B cell (primary cell): Measurements from ENCODE around the gene PHF21A. TPM values are rescaled to one million over a fixed set of nuclear protein-coding genes. Genes with fewer than 3 reads are reported as not detected.
A peak's percentile ranks its signal among the peaks of the same experiment; 100 is the strongest.

Source experiments
- ATAC-seq: fragments of 200-7000 bp; cut with Tn5 transposase; one replicate; pipeline ENCODE4 v1.10.0; 2021; ENCODE audit warnings: low read depth, mild to moderate bottlenecking, moderate number of reproducible peaks, moderate library complexity
- CTCF ChIA-PET: fragments of 350-600 bp; sonication (Branson Sonifier 250); formaldehyde crosslinking; loops from one replicate; lab custom pipeline; 2021; ENCODE audit warnings: antibody characterized with exemption, inconsistent platforms; lab: Charles Lee
- POLR2A ChIA-PET: fragments of 350-600 bp; sonication (Branson Sonifier 250); formaldehyde crosslinking; loops from one replicate; lab custom pipeline; 2021; ENCODE audit warnings: antibody characterized with exemption; lab: Charles Lee
- DNase-seq: peaks from one replicate; pipeline ENCODE4 v3.0.0; 2013
- H2AFZ ChIP-seq: 2 replicates; pipeline ENCODE4 v1.6.1; 2012; ENCODE audit warnings: mild to moderate bottlenecking, low read depth, low read length; ENCODE audit not compliant: insufficient read depth, poor library complexity, severe bottlenecking
- H3K27ac ChIP-seq, 2 donors: 1 replicate in 1 of 2; 2 replicates in 1 of 2; pipeline ENCODE4 v1.5.1; 2012 to 2013; ENCODE audit warnings: low read length in 2 of 2, mild to moderate bottlenecking in 2 of 2, moderate library complexity in 1 of 2
- H3K27me3 ChIP-seq, 4 experiments: fragments of 200-600 bp in 1 of 4; sonication (generic) in 1 of 4; replicated peaks in 1 of 4; 1 replicate in 2 of 4; 2 replicates in 2 of 4; pipeline versions ENCODE4 v1.6.1 to v1.7.0; 2013 to 2016; ENCODE audit warnings: low read length in 3 of 4, mild to moderate bottlenecking in 2 of 4, mixed read lengths in 1 of 4, moderate library complexity in 1 of 4; ENCODE audit not compliant: insufficient read depth in 4 of 4, control insufficient read depth in 3 of 4; ENCODE audit errors: control extremely low read depth in 1 of 4
- H3K36me3 ChIP-seq, 2 experiments: replicated peaks in 1 of 2; 1 replicate in 1 of 2; 2 replicates in 1 of 2; pipeline versions ENCODE4 v1.6.1 to v1.7.1; 2013; ENCODE audit warnings: low read length in 1 of 2; ENCODE audit not compliant: insufficient read depth in 2 of 2, control insufficient read depth in 1 of 2; ENCODE audit errors: control extremely low read depth in 1 of 2, extremely low read depth in 1 of 2
- H3K4me1 ChIP-seq, 2 donors: fragments of 200-600 bp in 1 of 2; sonication (generic) in 1 of 2; 1 replicate in 1 of 2; 2 replicates in 1 of 2; pipeline versions ENCODE4 v1.5.1 to v1.6.1; 2013 to 2017; ENCODE audit warnings: low read length in 2 of 2; ENCODE audit not compliant: control insufficient read depth in 2 of 2, insufficient read depth in 2 of 2
- H3K4me2 ChIP-seq: replicated peaks from 2 replicates; pipeline ENCODE3; 2012; ENCODE audit warnings: mild to moderate bottlenecking, low read depth, low read length; ENCODE audit not compliant: poor library complexity, severe bottlenecking
- H3K4me3 ChIP-seq, 5 experiments: fragments of 200-600 bp in 1 of 5; sonication (generic) in 1 of 5; 1 replicate in 3 of 5; 2 replicates in 2 of 5; pipeline versions ENCODE4 v1.5.1 to v1.7.0; 2011 to 2016; ENCODE audit warnings: low read length in 4 of 5, mild to moderate bottlenecking in 4 of 5, low read depth in 2 of 5, control low read depth in 1 of 5, moderate library complexity in 1 of 5; ENCODE audit not compliant: insufficient read depth in 1 of 5; ENCODE audit errors: control extremely low read depth in 1 of 5, extremely low read depth in 1 of 5
- H3K79me2 ChIP-seq: fragments of 200-600 bp; sonication (generic); one replicate; pipeline ENCODE4 v1.6.0; 2016; ENCODE audit warnings: low read length; ENCODE audit not compliant: control insufficient read depth, insufficient read depth
- H3K9ac ChIP-seq: fragments of 200-600 bp; sonication (generic); 2 replicates; pipeline ENCODE4 v1.6.1; 2017; ENCODE audit warnings: mild to moderate bottlenecking, low read length, moderate library complexity
- H3K9me3 ChIP-seq, 3 donors: one replicate each; pipeline versions ENCODE4 v1.6.1 to v1.7.1; 2013; ENCODE audit warnings: low read length in 2 of 3; ENCODE audit not compliant: control insufficient read depth in 2 of 3, insufficient read depth in 1 of 3; ENCODE audit errors: control extremely low read depth in 1 of 3
- H4K20me1 ChIP-seq: 2 replicates; pipeline ENCODE4 v1.6.0; 2012; ENCODE audit warnings: mild to moderate bottlenecking, low read length; ENCODE audit not compliant: insufficient read depth, control insufficient read depth, poor library complexity, severe bottlenecking
- H3K27ac Mint-ChIP-seq: one replicate; pipeline ENCODE4 v1.8.0; 2021; ENCODE audit warnings: mixed read lengths
- H3K27me3 Mint-ChIP-seq: one replicate; pipeline ENCODE4 v1.8.0; 2021; ENCODE audit warnings: mixed read lengths
- H3K4me1 Mint-ChIP-seq: one replicate; pipeline ENCODE4 v1.8.0; 2021; ENCODE audit warnings: mixed read lengths
- H3K4me3 Mint-ChIP-seq: one replicate; pipeline ENCODE4 v1.8.0; 2021; ENCODE audit warnings: mixed read lengths
- H3K9me3 Mint-ChIP-seq: one replicate; pipeline ENCODE4 v1.8.0; 2022; ENCODE audit warnings: mixed read lengths; ENCODE audit not compliant: insufficient read depth
- CTCF ChIP-seq: fragments of 200-600 bp; IDR thresholded peaks from one replicate; pipeline ENCODE4 v1.8.0; 2022; ENCODE audit warnings: antibody characterized with exemption, mild to moderate bottlenecking
- EZH2 ChIP-seq: IDR thresholded peaks from 2 replicates; pipeline ENCODE4 v1.6.1; 2012; ENCODE audit warnings: borderline replicate concordance, low read depth, mild to moderate bottlenecking, moderate library complexity, low read length; ENCODE audit not compliant: insufficient read depth, poor library complexity, severe bottlenecking
- WGBS: methylation state at CpG from one replicate; pipeline ENCODE4 v1.1.5; 2013; ENCODE audit warnings: missing lambda C conversion rate; ENCODE audit not compliant: insufficient coverage; 5-methylcytosine and 5-hydroxymethylcytosine counted together
- intact Hi-C: fragments of 100-400 bp; cut with micrococcal nuclease; formaldehyde crosslinking; loops from one replicate; pipeline ENCODE4 v1.10.0; 2022
- polyA plus RNA-seq: library from polyadenylated mRNA; depleted of rRNA; stranded (reverse); fragments of >200 nt; gene quantifications from 2 replicates; pipeline ENCODE4 v1.2.3, GENCODE V29; 2012
- total RNA-seq, 2 donors: library from RNA; stranded (reverse); fragments of 120-200 nt in 1 of 2; gene quantifications; 1 replicate in 1 of 2; 2 replicates in 1 of 2; pipeline versions ENCODE4 v1.2.3 to v1.2.4, GENCODE V29; 2013 to 2022

Gene PHF21A
- total and polyA plus RNA-seq, 2 donors (not counting 1 experiment from before 2014, with no cell fraction given): 41.9 to 103 TPM

- intact Hi-C loops: loop anchor here (10.0 kb wide), 1 partner anchor 1619 kb away; the partner anchor contains the start of gene CELF1
- H2AFZ ChIP-seq: peak overlapping the region; percentile 17
- H3K4me1 ChIP-seq: peaks cover 71 to 78% of the 10 kb centered on the region in 2 donors
- H3K4me2 ChIP-seq: peak overlapping the region; percentile 91
- Mint-ChIP-seq H3K27me3 (no peaks in the 10 kb centered on the region), H3K4me3 (peak overlapping the region; percentile 95), H3K27ac (peak overlapping the region; percentile 92), H3K4me1 (peaks cover 89% of the 10 kb centered on the region), H3K9me3 (no peaks in the 10 kb centered on the region)
- WGBS: 65% methylated on average over 2 of the region's 8 CpGs
- CTCF ChIA-PET: interaction anchor here (0.7 to 11.4 kb wide), 6 partner anchors 15 to 308 kb away, joined by 3 to 98 read pairs (median 4); partner anchors contain the start of genes LARGE2 and PEX16
- peak overlapping the region in 3 of 5 experiments; percentile 5 to 34 (median 15) for H3K4me3 ChIP-seq
- POLR2A ChIA-PET: interaction anchor here (0.6 to 10.9 kb wide), 4 partner anchors 9 to 33 kb away, joined by 3 to 162 read pairs (median 9); partner anchors contain the start of genes LARGE2 and PEX16
- H3K36me3 ChIP-seq: peaks cover 0 to 12% of the 10 kb centered on the region in 2 experiments
- peak overlapping the region; percentile 26 to 92 for H3K27ac ChIP-seq
- peak; percentile 61 for DNase-seq
- H4K20me1 ChIP-seq: peaks cover 17% of the 10 kb centered on the region
- no peaks in the 10 kb centered on the region for H3K9me3 ChIP-seq
- H3K79me2 ChIP-seq: peaks cover 68% of the 10 kb centered on the region
- no peaks in the 10 kb centered on the region for H3K27me3 ChIP-seq
- peak; percentile 11 for ATAC-seq
- TF ChIP-seq EZH2 (no peak), CTCF (no peak)
- peak overlapping the region; percentile 14 for H3K9ac ChIP-seq
These were observed 185.7 kb downstream of the PHF21A start for GRCh38 chr11:45935349-45936064.
